HUES6 (cell line): ENCODE data around the gene IFFO2.

Source experiments
- H3K27ac ChIP-seq: 2 replicates; pipeline ENCODE4 v1.7.0; 2013; ENCODE audit warnings: low read depth, mild to moderate bottlenecking, low read length, inconsistent platforms
- H3K27me3 ChIP-seq: 2 replicates; pipeline ENCODE4 v1.6.1; 2013; ENCODE audit warnings: low read length; ENCODE audit not compliant: control insufficient read depth, insufficient read depth
- H3K36me3 ChIP-seq: 2 replicates; pipeline ENCODE4 v1.6.1; 2013; ENCODE audit warnings: low read length; ENCODE audit not compliant: control insufficient read depth, insufficient read depth
- H3K4me1 ChIP-seq: 2 replicates; pipeline ENCODE4 v1.6.1; 2013; ENCODE audit warnings: low read length; ENCODE audit not compliant: control insufficient read depth, insufficient read depth
- H3K4me3 ChIP-seq: 2 replicates; pipeline ENCODE4 v1.5.1; 2013; ENCODE audit warnings: low read depth, low read length
- H3K9ac ChIP-seq: one replicate; pipeline ENCODE4 v1.6.1; 2013; ENCODE audit warnings: mild to moderate bottlenecking, low read length
- H3K9me3 ChIP-seq: 2 replicates; pipeline ENCODE4 v1.6.1; 2013; ENCODE audit warnings: low read depth, low read length; ENCODE audit not compliant: control insufficient read depth, insufficient read depth

IFFO2 gene

DNA sequence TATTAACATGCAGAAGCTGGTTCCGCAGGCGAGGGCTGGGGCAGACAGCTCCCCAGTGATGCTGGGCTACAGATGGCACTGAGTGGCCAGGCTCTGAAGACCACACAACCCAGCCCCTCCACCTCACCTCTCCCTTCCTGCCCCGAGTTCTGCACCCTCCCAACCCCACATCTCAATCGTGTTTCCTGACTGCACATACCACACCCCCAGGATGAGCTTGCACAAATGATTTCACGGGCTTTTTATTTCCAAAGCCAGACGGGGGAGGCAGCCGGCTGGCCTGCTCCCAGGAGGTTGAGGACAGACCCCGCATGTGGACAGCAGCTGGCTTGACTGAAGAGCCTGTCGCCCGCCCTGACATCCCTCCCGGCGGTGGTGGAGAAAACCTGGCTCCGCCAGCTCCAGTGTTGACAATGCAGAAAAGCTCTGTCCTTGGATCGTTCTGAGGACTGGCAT lies 32.7 kb downstream of the IFFO2 start:
- Histone ChIP-seq H3K27ac (no peak overlapping the region), H3K9me3 (no peaks in the 10 kb centered on the region), H3K4me3 (no peak overlapping the region), H3K36me3 (no peaks in the 10 kb centered on the region), H3K4me1 (peaks cover 49% of the 10 kb centered on the region), H3K27me3 (no peaks in the 10 kb centered on the region), H3K9ac (no peak overlapping the region)

DNA sequence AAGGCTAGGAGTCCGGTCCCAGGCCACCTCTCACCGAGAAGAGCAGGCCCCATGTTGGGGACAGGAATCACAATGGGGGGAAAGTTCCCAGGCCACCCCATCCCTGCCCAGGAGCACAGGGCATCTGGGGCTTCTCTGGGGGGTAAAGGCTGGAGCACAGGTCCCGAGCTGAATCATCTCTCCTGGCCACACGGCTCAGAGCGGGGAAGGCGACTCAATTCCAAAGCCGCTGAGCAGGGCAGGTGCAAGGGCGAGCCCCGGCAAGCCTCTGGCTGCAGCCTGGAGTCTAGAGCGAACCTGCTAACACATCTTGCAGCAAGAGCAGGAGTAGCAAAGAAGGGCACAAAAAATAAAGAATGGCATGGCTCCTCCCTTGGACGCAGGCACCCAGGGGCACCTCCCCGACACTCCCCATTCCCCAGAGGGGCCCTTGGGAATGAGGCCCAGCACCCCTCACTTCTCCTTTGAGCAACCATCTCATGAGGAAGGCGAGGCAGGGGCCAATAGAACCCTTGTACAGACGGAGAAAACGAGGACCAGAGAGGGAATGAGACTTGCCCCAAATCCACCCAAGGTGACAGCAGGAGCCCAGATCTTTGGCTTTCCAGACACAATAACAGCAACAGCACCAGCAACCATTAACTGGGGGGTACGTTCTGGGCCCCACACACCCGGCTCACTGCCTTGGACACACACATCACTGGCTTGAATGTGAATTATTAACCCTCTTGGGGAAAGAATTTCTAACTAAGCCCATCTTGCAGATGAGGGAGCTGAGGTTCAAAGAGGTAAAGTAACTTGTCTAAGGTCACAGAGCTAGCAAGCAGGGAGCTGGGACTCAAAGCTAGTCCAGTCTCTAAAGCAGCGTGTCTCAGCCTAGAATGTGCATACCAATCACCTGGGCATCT lies 33.4 kb downstream of the IFFO2 start:
- no peak overlapping the region for H3K4me3 ChIP-seq
- no peaks in the 10 kb centered on the region for H3K27me3 ChIP-seq
- H3K9ac ChIP-seq: no peak overlapping the region
- no peak overlapping the region for H3K27ac ChIP-seq
- H3K9me3 ChIP-seq: no peaks in the 10 kb centered on the region
- H3K36me3 ChIP-seq: no peaks in the 10 kb centered on the region
- peaks cover 42% of the 10 kb centered on the region for H3K4me1 ChIP-seq

DNA sequence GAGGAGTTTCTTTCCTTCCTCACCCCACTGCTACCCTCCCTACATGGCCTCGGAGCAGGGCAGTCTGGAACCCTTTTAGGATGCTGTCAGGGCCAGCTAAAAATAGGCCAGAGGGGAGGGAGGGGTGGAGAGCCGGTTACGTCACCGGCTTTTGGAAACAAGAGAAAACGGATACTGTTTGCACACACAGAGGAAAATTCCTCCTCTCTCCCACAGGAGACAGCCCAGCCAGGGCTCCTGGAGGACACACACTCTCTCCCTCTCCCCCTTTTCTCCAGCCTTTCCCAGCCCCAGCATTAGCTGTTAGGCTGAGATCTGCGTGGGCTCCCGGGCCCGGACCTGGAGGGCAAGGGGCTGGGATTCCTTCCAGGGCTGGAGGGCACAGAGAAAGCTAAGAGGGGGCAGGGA lies 34.2 kb downstream of the IFFO2 start:
- Histone ChIP-seq H3K4me1 (peaks cover 34% of the 10 kb centered on the region), H3K9me3 (no peaks in the 10 kb centered on the region), H3K27ac (no peak overlapping the region), H3K4me3 (no peak overlapping the region), H3K27me3 (no peaks in the 10 kb centered on the region), H3K36me3 (no peaks in the 10 kb centered on the region), H3K9ac (no peak overlapping the region)

DNA sequence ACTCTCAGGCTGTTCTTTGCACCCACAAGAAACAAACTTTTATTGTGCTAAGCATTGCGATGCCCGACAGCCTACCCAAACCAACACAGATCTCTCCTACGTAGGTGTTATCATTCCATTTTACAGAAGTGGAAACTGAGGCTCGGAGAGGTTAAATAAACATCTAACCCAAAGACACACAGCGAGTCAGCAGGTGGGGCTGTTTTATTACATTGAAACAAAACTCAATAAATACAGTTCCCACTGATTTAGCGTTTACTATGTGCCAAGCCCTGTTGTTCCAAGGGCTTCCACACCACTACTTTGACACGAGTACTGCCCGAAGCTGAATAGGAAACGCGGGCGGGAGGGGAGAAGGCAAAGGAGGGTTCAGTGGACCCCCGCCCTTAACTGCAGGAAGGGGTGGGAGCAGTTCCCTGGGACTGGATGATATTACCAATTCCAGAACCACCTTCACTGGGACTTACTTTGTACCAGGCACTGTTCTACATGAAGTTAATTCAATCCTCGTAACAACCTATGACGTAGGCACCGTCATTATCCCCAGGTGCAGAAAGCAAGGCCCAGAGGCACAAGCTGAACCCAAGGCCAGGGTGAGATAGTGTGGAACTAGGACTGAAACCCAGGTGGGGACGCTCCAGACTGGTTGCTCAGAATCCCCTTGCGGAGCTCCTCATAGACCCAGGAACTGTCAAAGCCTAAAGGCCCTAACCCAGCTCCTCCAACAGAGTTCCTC lies 34.8 kb downstream of the IFFO2 start:
- Histone ChIP-seq H3K27ac (no peak overlapping the region), H3K9ac (no peak overlapping the region), H3K4me3 (no peak overlapping the region)

DNA sequence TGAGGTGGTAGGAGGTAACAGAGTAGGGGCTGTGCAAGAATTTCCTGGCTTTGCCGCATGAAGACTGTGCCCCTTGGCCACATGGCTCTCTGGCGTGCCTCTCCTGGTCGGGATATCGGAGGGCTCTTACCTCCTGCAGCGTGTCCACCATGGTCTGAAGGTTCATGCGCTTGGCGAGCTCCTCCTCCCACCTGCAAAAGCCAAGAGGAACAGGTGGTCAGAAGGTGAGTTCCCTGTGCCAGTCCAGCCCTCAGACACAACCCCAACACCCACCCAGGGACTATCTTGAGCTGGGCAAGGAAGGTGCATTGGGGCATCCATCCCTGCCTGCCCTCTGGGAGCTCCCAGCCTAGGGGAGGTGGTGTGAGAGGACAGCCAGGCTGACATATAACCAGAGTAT lies 35.5 kb downstream of the IFFO2 start:
- peaks cover 23% of the 10 kb centered on the region for H3K4me1 ChIP-seq
- no peak overlapping the region for H3K4me3 ChIP-seq
- no peak overlapping the region for H3K9ac ChIP-seq
- no peaks in the 10 kb centered on the region for H3K27me3 ChIP-seq
- H3K36me3 ChIP-seq: 0 out of 2 replicates have a peak, but pooled peaks cover 3% of the 10 kb centered on the region
- H3K9me3 ChIP-seq: no peaks in the 10 kb centered on the region
- H3K27ac ChIP-seq: no peak overlapping the region

More for the DNA sequence above, 34.8 kb downstream of the IFFO2 start:
- H3K27me3 ChIP-seq: no peaks in the 10 kb centered on the region
- H3K4me1 ChIP-seq: peaks cover 28% of the 10 kb centered on the region
- H3K36me3 ChIP-seq: no peaks in the 10 kb centered on the region
- H3K9me3 ChIP-seq: no peaks in the 10 kb centered on the region

DNA sequence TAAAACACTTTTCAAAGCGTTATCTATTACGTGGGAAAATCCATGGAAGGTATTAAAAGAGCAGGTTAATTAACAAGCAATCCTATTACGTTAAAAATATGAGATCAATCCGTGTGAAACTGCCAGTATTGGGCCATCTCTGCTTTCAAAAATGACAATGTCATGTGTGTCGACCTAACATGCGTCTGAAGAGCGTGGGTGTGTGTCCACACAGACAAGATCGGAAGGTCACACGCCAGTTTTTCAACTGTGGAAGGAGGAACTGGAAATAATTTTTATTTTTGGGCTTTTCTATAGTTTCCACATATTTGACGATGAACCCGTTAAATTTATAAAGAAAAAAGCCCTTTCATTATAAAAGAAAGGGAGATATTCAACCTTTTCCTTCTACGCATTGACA lies 36.5 kb downstream of the IFFO2 start:
- Histone ChIP-seq H3K4me1 (peaks cover 23% of the 10 kb centered on the region), H3K9ac (no peak overlapping the region), H3K27ac (no peak overlapping the region), H3K27me3 (no peaks in the 10 kb centered on the region), H3K36me3 (0 out of 2 replicates have a peak, but pooled peaks cover 3% of the 10 kb centered on the region), H3K4me3 (no peak overlapping the region), H3K9me3 (no peaks in the 10 kb centered on the region)

DNA sequence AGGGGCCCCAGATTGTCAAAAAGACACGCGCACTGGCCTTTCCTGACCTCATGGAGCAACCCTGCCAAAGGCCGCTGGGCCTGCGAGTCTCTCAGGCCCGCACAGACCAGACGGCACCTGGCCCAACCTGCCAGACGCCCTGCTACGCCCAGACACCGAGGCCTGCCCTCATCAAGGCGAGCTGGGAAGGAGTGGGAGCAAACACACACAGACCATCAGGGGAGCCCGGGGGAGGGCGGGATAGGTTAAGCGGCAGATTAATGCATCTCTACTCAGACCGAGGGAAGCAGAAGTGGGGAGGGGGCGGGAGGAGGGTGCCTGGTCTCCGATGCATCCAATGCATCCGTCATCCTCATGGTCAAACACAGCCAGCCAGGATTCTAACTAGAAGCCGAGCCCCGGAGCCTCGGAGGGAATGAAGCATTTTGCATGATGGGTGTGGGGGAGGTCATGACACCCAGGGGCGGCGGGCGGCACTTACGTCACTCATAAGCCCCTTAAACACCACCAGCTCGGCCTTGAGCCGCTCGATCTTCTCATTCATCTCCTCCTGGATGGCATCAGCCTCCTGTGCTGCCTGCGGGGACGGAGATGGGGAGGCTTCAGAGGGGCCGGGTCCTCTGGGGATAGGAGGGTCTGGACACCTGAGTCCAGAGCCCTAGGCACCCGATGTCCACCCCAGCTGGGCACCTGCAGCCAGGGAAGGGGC lies 37.1 kb downstream of the IFFO2 start:
- H3K9me3 ChIP-seq: no peaks in the 10 kb centered on the region
- 0 out of 2 replicates have a peak, but pooled peaks cover 3% of the 10 kb centered on the region for H3K36me3 ChIP-seq
- H3K4me1 ChIP-seq: peaks cover 23% of the 10 kb centered on the region
- H3K27me3 ChIP-seq: no peaks in the 10 kb centered on the region
- H3K27ac ChIP-seq: 0 out of 2 replicates have a peak overlapping the region, but pooled peaks have one; percentile 11
- no peak overlapping the region for H3K4me3 ChIP-seq
- H3K9ac ChIP-seq: no peak overlapping the region

DNA sequence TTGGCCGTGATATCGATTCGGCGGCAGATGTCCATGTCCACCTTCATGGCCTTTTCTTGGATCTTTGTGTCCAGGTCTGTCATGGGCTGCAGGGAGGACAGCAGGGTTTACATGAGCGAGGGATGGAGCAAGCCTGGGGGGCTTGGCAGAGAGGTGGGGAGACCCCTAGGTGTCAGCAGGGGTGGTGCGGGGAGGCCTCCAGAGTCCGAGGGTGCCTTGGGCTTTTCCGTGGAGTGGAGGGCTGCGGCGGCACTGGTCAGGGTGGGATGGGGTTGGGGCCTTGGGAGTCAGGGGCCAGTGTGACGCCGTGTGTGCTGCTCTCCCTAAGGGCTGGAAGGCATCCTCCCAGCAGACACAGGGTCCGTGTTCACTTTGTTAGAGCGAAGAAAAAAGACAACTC lies 38.1 kb downstream of the IFFO2 start:
- Histone ChIP-seq H3K4me1 (peaks cover 22% of the 10 kb centered on the region), H3K27me3 (no peaks in the 10 kb centered on the region), H3K4me3 (no peak overlapping the region), H3K27ac (0 out of 2 replicates have a peak overlapping the region, but pooled peaks have one; percentile 11), H3K9me3 (no peaks in the 10 kb centered on the region), H3K9ac (no peak overlapping the region), H3K36me3 (0 out of 2 replicates have a peak, but pooled peaks cover 3% of the 10 kb centered on the region)

DNA sequence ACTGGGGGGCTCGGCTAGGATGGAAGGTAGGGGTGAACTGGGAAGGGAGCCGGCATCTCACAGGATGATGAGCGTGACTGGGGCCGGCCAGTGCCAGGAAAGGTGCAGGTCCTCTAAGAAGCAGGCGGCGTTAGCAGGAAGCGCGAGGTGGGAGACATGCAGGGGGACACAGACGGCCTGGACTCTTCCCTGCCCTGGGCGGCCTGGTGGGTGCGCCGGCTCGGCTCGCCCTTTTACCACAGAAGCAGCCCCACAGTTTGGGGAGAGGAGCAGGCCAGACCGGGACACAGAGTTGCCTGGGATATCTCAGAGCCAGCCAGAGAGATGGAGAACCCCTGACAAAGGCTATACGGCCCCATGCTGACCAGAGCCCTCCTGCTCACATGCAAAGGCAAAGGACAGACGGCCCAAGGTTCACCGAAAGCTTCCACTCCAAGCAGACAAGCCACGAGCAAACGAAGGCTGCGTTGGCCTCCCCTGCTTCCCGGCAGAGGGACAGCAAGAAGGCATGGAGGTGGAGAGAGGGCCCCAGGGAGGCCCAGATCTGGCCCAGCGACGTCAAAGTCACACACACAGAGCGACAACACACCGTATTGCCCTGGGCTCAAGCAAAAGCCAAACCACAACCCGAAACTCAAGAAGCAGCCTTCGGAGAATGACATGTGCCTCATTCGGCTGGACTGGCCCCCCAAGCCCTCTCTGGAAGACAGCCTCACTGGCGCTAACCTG lies 39.2 kb downstream of the IFFO2 start:
- Histone ChIP-seq H3K9me3 (no peaks in the 10 kb centered on the region), H3K4me1 (peaks cover 13% of the 10 kb centered on the region; the same call in 1 of the 2 replicates), H3K27me3 (no peaks in the 10 kb centered on the region), H3K9ac (no peak overlapping the region), H3K27ac (no peak overlapping the region), H3K4me3 (no peak overlapping the region), H3K36me3 (0 out of 2 replicates have a peak, but pooled peaks cover 3% of the 10 kb centered on the region)

DNA sequence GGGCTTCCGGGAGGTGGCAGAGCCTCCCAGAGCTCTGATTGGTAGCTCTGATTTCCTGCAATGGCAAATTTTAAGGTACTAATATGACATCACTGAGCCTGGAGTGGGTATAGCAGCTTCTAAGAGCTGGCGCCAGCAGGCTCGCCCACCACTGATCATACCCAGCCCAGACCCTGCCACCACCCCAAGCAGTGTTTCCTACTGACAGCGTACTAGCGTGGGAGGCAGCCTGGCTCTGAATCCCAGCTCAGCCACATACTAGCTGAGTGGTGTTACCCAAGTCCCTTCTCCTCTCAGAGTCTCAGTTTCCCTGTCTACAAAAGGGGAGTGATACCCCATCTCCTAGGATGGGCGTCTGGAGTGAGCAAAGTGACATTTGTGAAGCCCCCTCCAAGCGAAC lies 41.1 kb downstream of the IFFO2 start:
- Histone ChIP-seq H3K27ac (no peak overlapping the region), H3K27me3 (no peaks in the 10 kb centered on the region), H3K9me3 (no peaks in the 10 kb centered on the region), H3K4me3 (no peak overlapping the region), H3K9ac (no peak overlapping the region), H3K36me3 (peaks cover 12% of the 10 kb centered on the region), H3K4me1 (peaks cover 8% of the 10 kb centered on the region; the same call in 1 of the 2 replicates)
